ENCODE data around the gene ATXN7L1.
"Not testable (repeated sequence)": the region's sequence is repeated elsewhere in the genome, so short reads cannot be mapped to it uniquely, and the experiment has no call there.

ATXN7L1 gene

GRCh38 chr7:105862276-105862675, 14.1 kb downstream of the ATXN7L1 start:
- Histone ChIP-seq H3K9ac (ENCODE audit: low read depth in 1 of 2, low read length in 2 of 2) (no peak overlapping the region), H3K4me1 (ENCODE audit: control insufficient read depth in 1 of 2, insufficient read depth in 2 of 2, low read length in 2 of 2) (no peaks in the 10 kb centered on the region), H3K36me3 (ENCODE audit: control insufficient read depth in 1 of 2, insufficient read depth in 2 of 2, low read length in 2 of 2) (peaks cover 4 to 11% of the 10 kb centered on the region in 2 donors), H3K9me3 (ENCODE audit: control insufficient read depth in 1 of 2, low read length in 2 of 2) (no peaks in the 10 kb centered on the region), H3K27me3 (ENCODE audit: control insufficient read depth in 1 of 2, insufficient read depth in 2 of 2, low read length in 2 of 2) (no peaks in the 10 kb centered on the region), H3K27ac (ENCODE audit: low read depth, low read length) (no peak overlapping the region), H3K4me3 (ENCODE audit: low read depth in 1 of 2, low read length in 2 of 2) (no peak overlapping the region)

GRCh38 chr7:105861224-105861623, 15.2 kb downstream of the ATXN7L1 start:
- no peak overlapping the region for H3K27ac ChIP-seq (ENCODE audit: low read depth, low read length)
- H3K4me3 ChIP-seq (ENCODE audit: low read depth in 1 of 2, low read length in 2 of 2), result no peak overlapping the region

DNA sequence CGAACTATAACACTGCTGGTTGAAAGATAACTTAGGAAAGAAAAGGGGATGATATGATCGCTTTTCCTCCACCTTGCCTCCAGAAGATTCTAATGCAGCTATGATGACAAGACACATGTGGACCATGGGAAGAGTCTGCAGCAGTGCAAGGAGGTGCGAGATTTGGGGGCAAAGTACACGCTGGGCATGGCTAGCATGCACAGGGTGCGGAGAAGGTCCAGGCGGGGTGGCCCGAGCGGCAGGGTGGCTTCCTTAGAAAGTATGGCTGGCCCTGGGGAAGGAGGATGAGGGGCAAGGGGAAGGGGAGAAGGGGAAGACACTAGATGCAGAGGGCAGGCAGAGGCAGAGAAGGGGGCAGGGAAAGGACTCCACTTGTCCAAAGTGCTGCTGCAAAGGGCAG, 15.6 kb downstream of the ATXN7L1 start:
- Histone ChIP-seq H3K27ac (ENCODE audit: low read depth, low read length) (no peak overlapping the region), H3K9me3 (ENCODE audit: control insufficient read depth in 1 of 2, low read length in 2 of 2) (no peaks in the 10 kb centered on the region), H3K9ac (ENCODE audit: low read depth in 1 of 2, low read length in 2 of 2) (no peak overlapping the region), H3K4me3 (ENCODE audit: low read depth in 1 of 2, low read length in 2 of 2) (no peak overlapping the region), H3K4me1 (ENCODE audit: control insufficient read depth in 1 of 2, insufficient read depth in 2 of 2, low read length in 2 of 2) (no peaks in the 10 kb centered on the region), H3K27me3 (ENCODE audit: control insufficient read depth in 1 of 2, insufficient read depth in 2 of 2, low read length in 2 of 2) (no peaks in the 10 kb centered on the region), H3K36me3 (ENCODE audit: control insufficient read depth in 1 of 2, insufficient read depth in 2 of 2, low read length in 2 of 2) (peaks cover under 1 to 2% of the 10 kb centered on the region in 2 donors)

More at GRCh38 chr7:105861224-105861623, 15.2 kb downstream of the ATXN7L1 start:
- no peak overlapping the region for H3K9ac ChIP-seq (ENCODE audit: low read depth in 1 of 2, low read length in 2 of 2)
- no peaks in the 10 kb centered on the region for H3K4me1 ChIP-seq (ENCODE audit: control insufficient read depth in 1 of 2, insufficient read depth in 2 of 2, low read length in 2 of 2)
- H3K9me3 ChIP-seq (ENCODE audit: control insufficient read depth in 1 of 2, low read length in 2 of 2), result no peaks in the 10 kb centered on the region
- no peaks in the 10 kb centered on the region for H3K27me3 ChIP-seq (ENCODE audit: control insufficient read depth in 1 of 2, insufficient read depth in 2 of 2, low read length in 2 of 2)
- H3K36me3 ChIP-seq (ENCODE audit: control insufficient read depth in 1 of 2, insufficient read depth in 2 of 2, low read length in 2 of 2), result peaks cover 4 to 5% of the 10 kb centered on the region in 2 donors

- H3K9ac ChIP-seq (ENCODE audit: low read depth in 1 of 2, low read length in 2 of 2), result no peak overlapping the region
- H3K27ac ChIP-seq (ENCODE audit: low read depth, low read length), result no peak overlapping the region
- no peak overlapping the region for H3K4me3 ChIP-seq (ENCODE audit: low read depth in 1 of 2, low read length in 2 of 2)
- H3K36me3 ChIP-seq (ENCODE audit: control insufficient read depth in 1 of 2, insufficient read depth in 2 of 2, low read length in 2 of 2), result peaks cover 0 to 2% of the 10 kb centered on the region in 2 donors
- no peaks in the 10 kb centered on the region for H3K4me1 ChIP-seq (ENCODE audit: control insufficient read depth in 1 of 2, insufficient read depth in 2 of 2, low read length in 2 of 2)
- H3K27me3 ChIP-seq (ENCODE audit: control insufficient read depth in 1 of 2, insufficient read depth in 2 of 2, low read length in 2 of 2), result no peaks in the 10 kb centered on the region
- no peaks in the 10 kb centered on the region for H3K9me3 ChIP-seq (ENCODE audit: control insufficient read depth in 1 of 2, low read length in 2 of 2)
Observed at GRCh38 chr7:105857009-105857952, 19.1 kb downstream of the ATXN7L1 start.

DNA sequence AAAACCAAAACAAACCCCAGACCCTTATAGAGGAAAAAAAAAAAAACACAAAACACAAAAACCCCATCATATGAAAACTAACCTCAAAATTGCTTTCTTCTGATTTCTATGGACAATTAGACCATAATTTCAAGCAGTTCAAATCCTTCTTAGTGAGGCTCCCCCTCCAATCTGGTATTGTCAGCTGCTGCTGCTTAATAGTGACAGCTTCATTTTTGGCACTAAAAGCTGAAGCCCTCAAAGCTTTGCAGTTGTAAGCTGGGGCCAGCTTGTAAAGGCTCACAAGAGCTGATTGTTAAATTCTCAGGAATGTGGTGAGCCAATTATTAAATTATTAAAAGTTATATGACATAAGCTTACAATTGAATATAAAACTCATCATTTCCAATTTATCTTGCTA, 21.9 kb downstream of the ATXN7L1 start:
- Histone ChIP-seq H3K4me3 (ENCODE audit: low read depth in 1 of 2, low read length in 2 of 2) (no peak overlapping the region), H3K4me1 (ENCODE audit: control insufficient read depth in 1 of 2, insufficient read depth in 2 of 2, low read length in 2 of 2) (no peaks in the 10 kb centered on the region), H3K27ac (ENCODE audit: low read depth, low read length) (no peak overlapping the region), H3K9ac (ENCODE audit: low read depth in 1 of 2, low read length in 2 of 2) (no peak overlapping the region), H3K36me3 (ENCODE audit: control insufficient read depth in 1 of 2, insufficient read depth in 2 of 2, low read length in 2 of 2) (peaks cover 0 to 2% of the 10 kb centered on the region in 2 donors), H3K27me3 (ENCODE audit: control insufficient read depth in 1 of 2, insufficient read depth in 2 of 2, low read length in 2 of 2) (no peaks in the 10 kb centered on the region), H3K9me3 (ENCODE audit: control insufficient read depth in 1 of 2, low read length in 2 of 2) (no peaks in the 10 kb centered on the region)

DNA sequence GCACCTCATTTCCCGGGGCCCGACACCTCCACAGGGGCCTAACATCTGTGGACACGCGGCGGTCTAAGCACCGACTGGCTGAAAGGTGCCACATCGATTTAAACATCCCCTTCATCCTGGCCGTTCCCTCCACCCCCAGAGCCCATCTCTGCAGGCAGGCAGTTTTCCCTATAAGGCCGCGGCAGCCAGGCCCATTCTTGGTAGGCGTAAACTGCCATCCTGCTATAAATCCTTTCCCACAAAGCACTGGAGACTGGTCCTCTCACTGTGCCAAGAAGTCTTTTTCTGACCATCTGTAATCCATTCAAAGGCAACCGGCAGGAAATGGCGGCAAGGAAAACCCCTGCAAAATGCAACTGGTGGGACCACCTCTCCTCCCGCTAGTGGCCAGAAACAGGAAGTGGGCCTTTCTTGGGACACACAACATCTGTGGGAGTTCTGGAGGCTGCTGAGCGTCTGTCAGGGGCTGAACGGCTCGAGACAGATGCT, 22.4 kb downstream of the ATXN7L1 start:
- H3K4me3 ChIP-seq (ENCODE audit: low read depth in 1 of 2, low read length in 2 of 2), result no peak overlapping the region

GRCh38 chr7:105851064-105851463, 25.3 kb downstream of the ATXN7L1 start:
- H3K27ac ChIP-seq (ENCODE audit: low read depth, low read length), result no peak overlapping the region
- H3K4me3 ChIP-seq (ENCODE audit: low read depth in 1 of 2, low read length in 2 of 2), result no peak overlapping the region
- peaks cover 0 to 4% of the 10 kb centered on the region in 2 donors for H3K4me1 ChIP-seq (ENCODE audit: control insufficient read depth in 1 of 2, insufficient read depth in 2 of 2, low read length in 2 of 2)

More for the DNA sequence above, 22.4 kb downstream of the ATXN7L1 start:
- Histone ChIP-seq H3K27ac (ENCODE audit: low read depth, low read length) (no peak overlapping the region), H3K9ac (ENCODE audit: low read depth in 1 of 2, low read length in 2 of 2) (no peak overlapping the region), H3K4me1 (ENCODE audit: control insufficient read depth in 1 of 2, insufficient read depth in 2 of 2, low read length in 2 of 2) (peaks cover 0 to 4% of the 10 kb centered on the region in 2 donors), H3K36me3 (ENCODE audit: control insufficient read depth in 1 of 2, insufficient read depth in 2 of 2, low read length in 2 of 2) (peaks cover 0 to 2% of the 10 kb centered on the region in 2 donors), H3K9me3 (ENCODE audit: control insufficient read depth in 1 of 2, low read length in 2 of 2) (no peaks in the 10 kb centered on the region), H3K27me3 (ENCODE audit: control insufficient read depth in 1 of 2, insufficient read depth in 2 of 2, low read length in 2 of 2) (no peaks in the 10 kb centered on the region)

DNA sequence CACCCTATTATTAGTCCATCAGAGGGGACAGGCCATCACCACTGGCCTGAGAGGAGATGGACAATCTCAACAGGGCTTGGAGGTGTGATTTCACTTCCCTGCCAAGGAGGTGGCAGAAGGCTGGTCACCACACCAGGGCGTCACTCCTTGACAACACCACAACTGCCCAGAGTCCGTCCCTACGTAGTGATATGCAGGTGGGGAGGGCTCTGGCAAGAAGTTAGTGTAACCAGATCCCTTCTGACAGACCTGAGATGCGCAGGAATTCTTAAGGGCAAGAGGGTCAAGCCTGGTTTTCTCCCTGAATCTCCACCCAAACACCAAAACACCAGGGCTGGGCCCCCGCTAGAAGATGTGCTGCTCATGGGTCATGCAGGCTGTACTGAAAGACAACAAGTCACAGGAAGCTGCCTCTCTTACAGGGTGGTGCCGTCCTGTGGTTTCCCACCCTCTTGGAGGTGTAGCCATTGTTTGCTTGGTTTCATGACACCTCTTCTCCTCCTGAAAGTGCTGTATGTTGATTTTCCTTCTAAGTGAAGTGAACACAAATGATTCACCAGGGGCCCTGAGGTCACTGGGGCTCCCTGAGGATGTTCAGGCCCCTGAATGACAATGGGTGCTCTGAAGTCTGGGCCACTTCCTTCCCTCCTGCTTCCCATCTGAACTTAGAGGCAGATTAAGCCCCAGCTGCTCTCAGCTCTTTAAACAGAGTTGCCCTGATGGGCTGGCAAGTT, 27.1 kb downstream of the ATXN7L1 start:
- no peak overlapping the region for H3K9ac ChIP-seq (ENCODE audit: low read depth in 1 of 2, low read length in 2 of 2)
- H3K27ac ChIP-seq (ENCODE audit: low read depth, low read length), result no peak overlapping the region
- H3K9me3 ChIP-seq (ENCODE audit: control insufficient read depth in 1 of 2, low read length in 2 of 2), result no peaks in the 10 kb centered on the region
- H3K36me3 ChIP-seq (ENCODE audit: control insufficient read depth in 1 of 2, insufficient read depth in 2 of 2, low read length in 2 of 2), result no peaks in the 10 kb centered on the region
- H3K27me3 ChIP-seq (ENCODE audit: control insufficient read depth in 1 of 2, insufficient read depth in 2 of 2, low read length in 2 of 2), result no peaks in the 10 kb centered on the region
- H3K4me3 ChIP-seq (ENCODE audit: low read depth in 1 of 2, low read length in 2 of 2), result no peak overlapping the region
- H3K4me1 ChIP-seq (ENCODE audit: control insufficient read depth in 1 of 2, insufficient read depth in 2 of 2, low read length in 2 of 2), result peaks cover 0 to 4% of the 10 kb centered on the region in 2 donors

More at GRCh38 chr7:105851064-105851463, 25.3 kb downstream of the ATXN7L1 start:
- H3K9ac ChIP-seq (ENCODE audit: low read depth in 1 of 2, low read length in 2 of 2), result no peak overlapping the region
- no peaks in the 10 kb centered on the region for H3K27me3 ChIP-seq (ENCODE audit: control insufficient read depth in 1 of 2, insufficient read depth in 2 of 2, low read length in 2 of 2)
- H3K9me3 ChIP-seq (ENCODE audit: control insufficient read depth in 1 of 2, low read length in 2 of 2), result no peaks in the 10 kb centered on the region
- H3K36me3 ChIP-seq (ENCODE audit: control insufficient read depth in 1 of 2, insufficient read depth in 2 of 2, low read length in 2 of 2), result peaks cover 0 to 2% of the 10 kb centered on the region in 2 donors

DNA sequence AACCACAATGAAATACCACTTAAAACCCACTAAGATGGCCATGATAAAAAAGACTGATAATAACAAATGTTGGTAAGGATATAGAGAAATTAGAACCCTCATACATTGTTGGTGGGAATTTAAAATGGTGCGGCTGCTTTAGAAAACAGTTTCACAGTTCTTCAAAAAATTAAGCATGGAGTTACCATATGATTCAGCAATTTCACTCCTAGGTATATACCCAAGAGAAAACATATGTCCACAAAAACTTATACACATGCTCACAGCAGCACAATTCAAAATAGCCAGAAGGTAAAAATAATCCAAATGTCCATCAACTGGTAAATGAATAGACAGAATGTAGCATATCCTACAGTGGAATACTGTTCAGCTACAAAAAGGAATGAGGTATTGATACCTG, 30.0 kb downstream of the ATXN7L1 start:
- H3K9me3 ChIP-seq (ENCODE audit: control insufficient read depth in 1 of 2, low read length in 2 of 2), result no peaks in the 10 kb centered on the region
- no peak overlapping the region for H3K9ac ChIP-seq (ENCODE audit: low read depth in 1 of 2, low read length in 2 of 2)
- no peak overlapping the region for H3K27ac ChIP-seq (ENCODE audit: low read depth, low read length)
- H3K4me3 ChIP-seq (ENCODE audit: low read depth in 1 of 2, low read length in 2 of 2), result no peak overlapping the region
- no peaks in the 10 kb centered on the region for H3K36me3 ChIP-seq (ENCODE audit: control insufficient read depth in 1 of 2, insufficient read depth in 2 of 2, low read length in 2 of 2)
- no peaks in the 10 kb centered on the region for H3K27me3 ChIP-seq (ENCODE audit: control insufficient read depth in 1 of 2, insufficient read depth in 2 of 2, low read length in 2 of 2)
- H3K4me1 ChIP-seq (ENCODE audit: control insufficient read depth in 1 of 2, insufficient read depth in 2 of 2, low read length in 2 of 2), result peaks cover 0 to 4% of the 10 kb centered on the region in 2 donors

DNA sequence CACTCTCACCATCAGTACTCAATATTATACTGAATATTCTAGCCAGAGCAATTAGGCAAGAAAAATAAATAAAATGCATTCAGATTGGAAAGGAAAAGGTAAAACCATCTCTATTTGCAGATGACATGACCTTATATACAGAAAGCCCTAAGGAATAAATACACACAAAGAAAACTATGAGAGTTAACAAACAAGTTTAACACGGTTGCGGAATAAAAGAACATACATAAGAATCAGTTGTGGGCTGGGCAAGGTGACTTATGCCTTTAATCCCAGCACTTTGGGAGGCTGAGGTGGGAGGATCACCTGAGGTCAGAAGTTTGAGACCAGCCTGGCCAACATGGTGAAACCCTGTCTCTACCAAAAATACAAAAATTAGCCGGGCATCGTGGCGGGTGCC, 31.7 kb downstream of the ATXN7L1 start:
- H3K36me3 ChIP-seq (ENCODE audit: control insufficient read depth in 1 of 2, insufficient read depth in 2 of 2, low read length in 2 of 2); H3K9ac ChIP-seq (ENCODE audit: low read depth in 1 of 2, low read length in 2 of 2); H3K27ac ChIP-seq (ENCODE audit: low read depth, low read length); H3K4me3 ChIP-seq (ENCODE audit: low read depth in 1 of 2, low read length in 2 of 2); H3K27me3 ChIP-seq (ENCODE audit: control insufficient read depth in 1 of 2, insufficient read depth in 2 of 2, low read length in 2 of 2); H3K4me1 ChIP-seq (ENCODE audit: control insufficient read depth in 1 of 2, insufficient read depth in 2 of 2, low read length in 2 of 2); H3K9me3 ChIP-seq (ENCODE audit: control insufficient read depth in 1 of 2, low read length in 2 of 2): not testable (repeated sequence)

All from duodenal mucosa (tissue), 2 donors.